OCI-M1 (cell line): Measurements from ENCODE around the gene TMEM88.

Experiments used
- DNase-seq: peaks from one replicate; lab custom pipeline; 2025; lab: John Stamatoyannopoulos, UW

TMEM88 gene

DNA sequence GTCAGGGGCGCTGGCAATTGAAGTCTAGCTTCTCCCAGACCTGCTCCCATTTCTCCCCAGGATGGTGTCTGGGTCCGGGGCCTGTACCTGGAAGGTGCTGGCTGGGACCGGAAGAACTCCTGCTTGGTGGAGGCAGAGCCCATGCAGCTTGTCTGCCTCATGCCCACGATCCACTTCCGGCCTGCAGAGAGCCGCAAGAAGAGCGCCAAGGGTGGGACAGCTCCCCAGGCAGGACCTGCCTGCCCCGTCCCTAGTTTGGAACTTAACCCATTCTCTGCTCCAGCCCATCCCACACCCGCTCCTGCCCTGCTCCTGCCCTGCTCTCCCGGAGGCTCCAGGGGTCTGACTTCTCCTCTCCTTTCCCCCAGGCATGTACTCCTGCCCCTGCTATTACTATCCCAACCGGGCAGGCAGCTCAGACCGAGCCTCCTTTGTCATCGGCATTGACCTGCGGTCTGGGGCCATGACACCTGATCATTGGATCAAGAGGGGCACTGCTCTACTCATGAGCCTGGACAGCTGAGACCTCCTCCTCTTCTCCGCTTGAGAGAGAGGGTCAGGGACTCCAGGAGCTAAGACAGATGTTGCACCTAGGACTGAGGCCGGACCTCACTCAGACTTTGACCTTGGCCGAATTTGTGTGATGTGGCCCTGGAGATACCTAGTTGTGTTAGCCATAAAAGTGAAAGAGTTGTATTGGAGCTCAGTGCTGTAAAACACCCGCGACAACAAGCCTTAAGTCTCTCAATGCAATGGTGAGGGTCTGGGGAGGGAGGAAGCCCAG is 21.7 kb upstream of the TMEM88 start:
- DNase-seq: no peak

DNA sequence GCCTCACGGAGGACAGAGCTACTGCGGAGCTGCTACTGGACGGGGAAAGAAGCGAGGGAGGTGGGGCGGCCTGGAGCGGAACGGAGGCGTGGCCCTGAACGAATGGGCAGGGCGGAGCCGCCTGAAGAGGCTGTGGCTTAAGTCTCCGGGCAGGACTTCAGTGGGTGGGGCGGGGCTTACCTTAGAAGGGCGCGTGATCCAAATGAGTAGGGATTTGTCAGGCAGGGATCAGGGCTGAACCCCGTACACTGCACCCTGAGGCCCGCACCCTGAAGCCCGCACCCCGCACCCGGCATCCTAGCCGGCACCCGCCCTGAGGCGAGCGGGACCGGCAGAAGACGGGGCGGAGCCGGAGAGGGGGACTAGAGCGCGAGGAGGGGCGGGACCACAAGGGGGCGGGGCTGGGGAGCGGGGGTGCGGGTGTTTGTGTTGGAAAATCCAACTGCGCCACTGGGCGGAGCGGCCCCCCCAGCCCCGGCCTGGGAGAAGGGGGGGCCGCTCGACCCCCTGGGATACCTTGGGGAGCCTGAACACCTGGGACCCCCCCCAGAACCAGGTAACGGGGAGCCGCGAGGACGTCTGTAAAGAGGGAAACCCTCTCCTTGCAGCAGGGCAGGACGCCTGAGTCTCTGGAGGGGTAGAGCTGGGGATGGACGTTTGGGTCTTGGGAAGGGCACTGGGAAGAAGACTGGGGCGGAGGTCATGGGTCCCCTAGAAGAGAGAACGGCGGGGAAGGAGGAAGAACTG is 20.9 kb upstream of the TMEM88 start, which contains the start of gene KDM6B:
TSS of gene KDM6B (plus strand) at position 423 of the 747 bp plus-strand sequence. CDS start 11,338 bp downstream, outside the sequence.
- peak; percentile 97 for DNase-seq

DNA sequence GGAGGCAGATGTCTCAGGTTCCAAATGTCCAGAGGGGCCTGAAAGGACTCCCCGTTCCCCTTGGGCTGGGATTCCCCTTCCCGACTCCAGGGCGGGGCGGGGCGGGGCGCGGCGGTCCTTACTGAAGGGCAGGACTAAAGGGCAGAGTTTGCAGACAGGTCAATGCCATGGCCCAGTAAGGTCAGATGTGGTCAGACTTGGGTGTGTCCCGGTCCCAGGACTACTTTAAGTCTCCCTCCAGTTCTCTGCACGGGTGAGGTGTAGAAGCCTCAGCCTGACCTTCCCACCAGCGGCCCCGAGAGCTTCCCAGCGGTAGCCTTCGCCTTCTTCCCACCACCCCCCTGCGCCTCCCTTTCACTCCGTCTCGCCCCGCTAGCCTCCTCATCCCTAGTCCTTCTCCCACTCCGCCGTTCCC is 20.3 kb upstream of the TMEM88 start:
- no peak for DNase-seq

DNA sequence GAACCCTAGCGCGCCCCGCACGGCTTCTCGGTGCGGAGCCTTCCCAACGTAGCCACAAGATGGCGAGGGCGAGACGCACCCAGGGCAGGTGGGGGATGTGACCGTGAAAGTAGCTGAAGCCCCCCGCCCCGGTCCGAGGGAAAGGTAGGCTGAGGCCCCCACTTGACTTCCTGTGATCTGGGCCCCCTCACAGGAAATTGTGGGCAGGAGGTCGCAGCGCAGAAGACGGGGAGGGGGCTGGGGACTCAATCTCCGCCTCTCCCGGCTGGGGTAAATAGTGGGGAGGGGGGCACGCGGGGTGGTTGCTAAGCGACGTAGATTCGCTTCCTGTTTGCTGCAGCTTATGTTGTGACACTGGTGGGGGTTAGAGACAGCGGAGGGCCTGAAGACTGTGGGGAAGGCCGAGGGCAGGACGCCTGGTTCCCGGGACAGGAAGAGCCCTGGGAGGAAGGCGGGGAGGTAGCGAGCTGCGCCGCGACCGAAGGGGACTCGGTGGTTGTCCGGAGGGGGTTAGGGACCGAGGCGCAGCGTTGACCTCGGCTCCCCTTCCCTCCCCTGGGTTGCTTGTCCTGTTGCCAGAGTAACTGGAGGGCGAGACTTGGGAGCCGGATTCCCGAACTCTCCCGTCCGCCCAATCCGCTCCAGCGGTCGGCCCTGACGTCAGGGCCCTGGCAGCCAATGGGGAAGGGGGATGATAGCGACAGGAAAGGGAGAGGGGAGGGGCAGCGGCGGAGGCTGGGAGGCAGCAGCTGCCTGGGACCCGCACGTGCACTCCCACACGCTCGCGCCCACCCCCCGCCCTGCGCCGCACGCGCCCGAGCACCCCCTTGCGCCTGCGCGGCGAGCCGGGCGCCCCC is 19.7 kb upstream of the TMEM88 start:
- DNase-seq: peak; percentile 99

DNA sequence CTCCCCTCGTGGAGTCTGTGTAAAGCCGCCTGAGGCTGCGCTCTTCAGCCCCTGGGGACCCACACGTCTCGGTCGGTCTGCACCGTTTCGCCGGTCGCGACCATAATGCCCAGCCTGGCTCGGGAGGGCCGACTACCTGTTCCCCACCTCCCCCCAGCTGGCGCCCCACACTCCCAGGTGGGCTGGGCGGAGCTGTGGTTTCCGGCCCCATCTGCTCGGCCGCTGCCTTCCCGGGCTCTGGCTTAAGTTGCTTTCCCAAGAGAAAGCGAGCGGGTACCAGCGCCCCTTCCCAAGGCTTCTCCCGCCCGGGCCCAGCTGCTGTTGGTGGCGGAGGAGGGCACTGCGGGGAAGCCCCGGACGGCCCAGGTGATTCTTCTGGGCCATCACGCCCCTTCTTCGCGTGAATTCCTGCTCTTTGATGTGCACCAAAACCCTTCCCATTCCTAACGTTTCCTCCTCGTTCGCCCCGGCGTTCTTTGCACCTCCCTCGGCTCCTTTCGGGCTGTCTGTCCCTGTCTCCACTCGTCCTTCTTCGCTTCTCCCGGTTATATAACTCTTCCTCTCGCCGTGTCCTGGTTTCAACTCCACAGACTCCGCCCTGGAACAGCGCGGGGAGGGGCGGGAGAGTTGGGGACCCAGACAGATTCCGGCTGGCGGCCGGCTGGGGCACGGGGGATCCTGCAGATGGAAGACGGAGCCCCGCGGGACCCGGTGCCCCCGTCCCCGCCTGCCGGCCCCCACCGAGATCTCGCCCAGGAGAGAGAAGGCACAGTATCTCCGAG is 18.9 kb upstream of the TMEM88 start:
- no peak for DNase-seq

DNA sequence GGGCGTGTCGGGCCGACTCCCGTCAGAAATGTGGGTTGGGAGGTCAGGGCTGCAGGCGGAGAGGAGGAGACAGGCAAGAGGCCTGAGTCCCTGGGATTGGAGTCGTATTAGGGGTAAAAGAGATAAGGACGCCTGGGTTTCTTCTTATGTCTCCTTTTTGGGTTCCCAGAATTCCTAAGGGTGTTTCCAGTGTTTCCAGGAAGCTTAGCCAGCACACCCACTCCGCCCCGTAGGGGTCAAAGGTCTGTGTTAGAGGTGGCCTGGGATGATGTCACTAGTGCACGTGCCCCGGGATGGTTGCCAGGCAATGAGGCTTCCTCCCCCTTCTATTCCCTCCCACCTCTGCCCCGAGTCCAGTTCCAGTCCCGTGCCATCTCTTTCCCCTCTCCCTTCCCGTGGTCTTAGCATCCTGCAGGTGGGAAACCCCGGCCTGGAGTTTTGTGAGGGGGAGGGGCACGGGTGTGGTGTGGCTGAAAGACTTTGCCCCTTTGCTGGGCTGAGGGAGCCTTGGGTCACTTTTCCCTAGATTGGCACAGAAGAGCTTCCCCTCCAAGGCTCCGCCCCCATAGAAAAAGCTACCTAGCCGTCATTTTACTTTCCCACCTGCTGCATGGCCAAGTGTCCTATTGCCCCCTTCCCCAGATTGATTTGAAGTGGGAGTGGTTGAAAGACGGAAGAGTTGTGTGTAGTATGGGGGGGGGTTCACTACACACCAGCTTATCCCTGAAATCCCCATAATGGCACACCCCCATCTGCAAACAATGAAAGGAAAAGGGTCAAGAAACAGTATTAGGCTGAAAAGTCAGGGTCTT is 18.1 kb upstream of the TMEM88 start:
- peak; percentile 100 for DNase-seq

DNA sequence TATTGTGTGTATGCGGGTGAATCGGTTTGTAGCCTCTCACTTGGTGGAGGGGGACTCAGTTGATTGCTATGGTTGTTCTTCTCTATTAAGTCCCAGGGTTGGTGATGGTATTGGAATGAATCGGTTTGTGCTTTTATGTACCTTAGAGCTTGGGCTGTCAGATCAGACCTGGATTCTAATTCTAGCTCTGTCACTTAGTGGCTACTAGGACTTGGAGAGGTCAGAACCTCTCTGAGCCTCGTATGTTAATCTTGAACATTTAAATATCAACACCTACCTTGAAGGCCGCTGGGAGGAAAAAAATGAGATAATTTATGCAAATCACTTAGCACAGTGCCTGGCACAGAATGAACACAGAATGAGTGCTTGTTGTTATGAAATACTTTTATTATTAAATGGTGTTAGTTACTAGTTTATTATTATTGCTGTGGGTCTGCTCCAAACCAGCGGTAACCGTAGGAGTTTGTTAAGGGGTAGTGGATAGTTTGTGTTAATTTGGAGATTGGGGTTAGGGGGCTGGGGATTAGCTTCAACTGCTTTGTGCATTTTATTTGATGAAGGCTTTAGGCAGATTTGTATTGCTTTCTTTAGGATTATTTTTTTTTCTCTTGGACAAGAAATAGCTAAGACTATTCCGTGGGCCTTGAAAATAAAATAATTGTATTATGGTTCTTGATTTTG is 17.3 kb upstream of the TMEM88 start:
- peak; percentile 86 for DNase-seq

DNA sequence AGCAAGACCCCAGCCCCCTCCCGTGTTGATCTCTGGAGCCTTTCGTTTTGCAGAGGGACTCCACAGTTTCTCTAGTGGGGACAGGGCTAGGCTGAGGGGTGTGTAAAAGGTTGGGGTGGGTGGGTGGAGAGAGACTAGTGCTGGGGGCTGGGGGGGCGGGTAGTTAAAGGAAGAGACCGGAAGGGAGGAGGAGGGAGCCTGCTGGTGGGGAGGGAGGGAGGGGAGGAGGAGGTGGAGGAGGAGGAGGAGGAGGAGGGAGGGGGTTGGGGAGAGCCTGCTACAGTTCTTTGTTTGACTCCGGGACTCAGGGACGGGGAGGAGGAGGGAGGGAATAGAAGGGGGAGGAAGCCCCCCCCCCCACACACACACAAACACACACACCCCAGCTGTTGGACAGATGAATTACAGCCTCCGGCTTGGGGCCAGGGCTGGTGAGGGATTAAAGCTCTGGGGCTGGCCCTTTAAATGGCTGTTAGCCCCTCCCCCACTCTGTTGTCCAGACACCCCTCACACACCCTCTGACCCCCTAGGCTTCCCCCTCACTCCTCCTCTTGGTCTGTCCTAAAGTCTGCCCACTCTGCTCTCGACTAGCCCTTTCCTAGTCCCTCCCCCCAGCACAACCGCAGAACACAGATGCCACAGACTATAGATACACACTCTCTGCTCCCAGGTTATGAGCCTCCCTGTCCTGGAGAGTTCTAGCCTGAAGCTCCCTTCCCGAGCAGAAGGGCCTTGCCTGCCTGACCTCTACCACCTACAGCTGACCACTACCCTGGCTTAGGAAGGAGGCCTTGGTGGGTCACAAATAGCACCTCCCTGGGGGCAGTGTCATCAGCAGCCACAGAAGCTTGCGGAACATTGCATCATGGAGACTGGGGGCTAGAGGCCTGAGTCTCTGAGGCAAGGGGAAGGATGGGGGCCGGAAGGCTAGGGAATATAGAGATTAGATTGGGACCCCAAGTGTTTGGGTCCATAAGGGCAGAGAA is 16.5 kb upstream of the TMEM88 start:
- peak; percentile 98 for DNase-seq

DNA sequence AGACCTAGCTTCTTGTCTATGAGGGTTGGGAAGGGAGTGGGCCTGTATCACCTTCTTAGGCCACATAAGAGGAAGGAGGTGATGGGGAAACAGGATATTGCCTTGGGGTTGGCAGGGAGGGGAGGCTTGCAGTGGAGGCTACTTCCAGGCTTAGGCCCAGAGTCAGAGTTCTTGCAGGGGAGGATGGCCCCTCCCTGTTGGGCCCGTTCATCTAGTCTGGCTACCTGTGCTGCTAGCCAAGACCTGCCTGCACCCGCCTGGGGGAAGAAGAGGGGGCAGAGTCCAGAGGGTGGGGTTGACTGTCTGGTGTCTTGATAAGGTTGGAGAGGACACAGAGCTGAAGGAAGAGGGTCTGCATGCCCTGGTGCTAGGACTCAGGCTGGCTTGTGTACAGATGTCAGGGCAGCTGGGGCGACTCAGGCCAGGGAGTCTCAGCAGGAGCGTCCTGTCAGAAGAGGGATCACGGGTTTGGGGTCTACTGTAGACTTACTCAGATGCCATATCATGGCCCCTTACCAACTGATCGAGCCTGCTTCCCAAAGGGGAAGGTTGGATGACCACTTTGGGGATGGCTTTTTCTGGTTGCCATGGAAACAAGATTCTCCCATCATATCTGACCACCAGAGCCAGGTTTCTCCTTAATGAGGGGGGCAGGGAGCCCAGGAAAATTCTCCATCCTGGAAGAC is 15.5 kb upstream of the TMEM88 start:
- peak; percentile 88 for DNase-seq

DNA sequence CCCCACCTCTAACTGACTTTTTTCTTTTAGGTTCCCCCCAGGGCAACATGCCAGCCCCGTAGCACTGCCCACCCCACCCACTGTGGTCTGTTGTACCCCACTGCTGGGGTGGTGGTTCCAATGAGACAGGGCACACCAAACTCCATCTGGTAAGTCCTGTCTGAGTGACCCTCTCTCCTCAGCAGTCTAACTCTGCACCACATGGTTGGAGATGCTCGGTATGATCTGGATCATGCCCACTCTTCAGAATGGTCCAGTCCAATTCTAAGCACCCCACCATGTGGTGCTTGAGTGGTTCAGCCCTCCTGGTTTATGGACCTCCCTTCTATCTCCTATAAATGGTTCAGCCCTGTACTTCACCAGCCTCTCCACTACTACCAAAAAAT is 15.0 kb upstream of the TMEM88 start:
- peak; percentile 91 for DNase-seq

DNA sequence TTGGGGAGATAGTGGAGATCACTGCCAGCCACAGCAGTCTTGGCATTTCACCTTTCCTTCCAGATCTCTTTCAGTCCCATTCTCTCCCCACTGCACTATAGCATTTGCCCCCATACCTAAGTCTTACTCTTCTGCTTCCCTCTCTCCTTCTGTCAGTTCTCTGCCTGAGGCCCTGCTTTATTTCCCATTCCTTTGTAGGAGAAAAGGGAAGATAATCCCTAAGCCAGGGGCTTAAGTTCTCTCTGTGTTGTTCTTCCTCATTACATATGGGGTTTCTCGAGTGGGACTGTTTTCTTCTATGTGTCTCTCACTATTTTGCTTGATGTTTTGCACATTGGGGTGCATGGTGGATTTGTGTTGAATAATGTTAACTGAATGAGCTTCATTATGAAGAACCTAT is 14.4 kb upstream of the TMEM88 start:
- no peak for DNase-seq

DNA sequence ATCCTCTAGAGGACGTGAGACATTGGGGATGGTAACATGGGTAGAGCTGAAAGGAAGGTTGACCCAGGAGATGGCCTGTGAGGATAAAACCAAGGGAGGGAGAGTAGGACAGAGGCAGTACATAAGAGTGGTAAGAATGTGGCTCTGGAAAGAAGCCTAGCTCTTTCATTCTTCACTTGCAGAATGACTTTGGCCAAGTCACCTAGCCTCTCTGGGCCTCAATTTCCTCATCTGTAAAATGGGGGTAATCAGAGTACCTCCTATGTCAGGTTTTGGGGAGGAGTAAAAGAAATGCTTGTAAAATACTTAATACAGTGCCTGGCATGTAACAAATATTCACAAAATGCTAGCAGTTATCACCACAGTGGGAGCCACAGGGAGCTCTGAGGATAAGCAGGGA is 14.0 kb upstream of the TMEM88 start:
- DNase-seq: no peak

DNA sequence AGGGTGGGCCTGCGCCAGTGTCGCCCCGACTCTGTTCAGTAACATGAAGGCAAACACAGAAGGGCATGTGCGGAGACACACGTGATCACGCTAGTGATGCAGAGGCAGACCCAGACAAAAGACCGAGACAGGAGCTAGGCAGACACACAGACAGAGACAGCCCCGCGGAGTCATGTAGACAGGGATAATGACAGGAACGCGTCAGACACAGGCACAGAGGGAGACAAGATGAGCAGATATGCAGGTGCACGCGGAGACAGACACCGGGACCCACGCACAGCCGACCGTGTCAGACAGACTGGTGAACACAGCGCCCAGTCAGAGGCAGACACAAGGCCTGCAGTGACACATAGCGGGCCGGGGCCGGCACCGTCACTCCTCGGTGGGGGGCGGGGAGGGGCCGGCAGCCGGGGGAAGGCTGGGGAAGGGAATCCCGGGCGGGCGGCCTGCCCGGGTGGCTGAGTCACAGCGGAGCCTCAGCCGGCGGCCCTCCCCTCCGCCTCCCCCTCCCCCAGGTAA is 13.4 kb upstream of the TMEM88 start:
- peak; percentile 96 for DNase-seq

DNA sequence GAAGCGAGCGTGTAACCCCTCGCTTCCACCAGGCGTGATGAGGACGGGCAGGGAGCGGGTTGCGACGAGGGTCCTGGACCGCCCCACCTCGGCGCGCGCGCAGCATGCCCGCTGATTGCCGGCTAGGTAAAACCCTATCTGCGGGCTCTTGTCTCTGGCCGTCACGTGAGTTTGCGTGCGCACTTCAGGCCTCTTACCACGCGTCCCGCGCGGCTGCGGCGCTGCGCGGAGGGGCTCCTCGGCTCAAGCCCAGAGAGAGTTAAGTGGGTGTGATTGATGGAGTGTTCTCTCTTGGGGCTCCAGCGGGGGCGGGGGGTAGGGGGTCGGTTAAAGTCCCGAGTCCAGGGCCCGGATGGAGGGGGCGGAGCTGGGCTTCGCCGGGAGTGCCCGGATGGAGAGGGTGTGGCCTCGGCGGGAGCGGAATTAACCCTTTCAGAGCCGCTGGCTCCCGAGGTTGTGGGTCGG is 12.9 kb upstream of the TMEM88 start:
- DNase-seq: peak; percentile 96

DNA sequence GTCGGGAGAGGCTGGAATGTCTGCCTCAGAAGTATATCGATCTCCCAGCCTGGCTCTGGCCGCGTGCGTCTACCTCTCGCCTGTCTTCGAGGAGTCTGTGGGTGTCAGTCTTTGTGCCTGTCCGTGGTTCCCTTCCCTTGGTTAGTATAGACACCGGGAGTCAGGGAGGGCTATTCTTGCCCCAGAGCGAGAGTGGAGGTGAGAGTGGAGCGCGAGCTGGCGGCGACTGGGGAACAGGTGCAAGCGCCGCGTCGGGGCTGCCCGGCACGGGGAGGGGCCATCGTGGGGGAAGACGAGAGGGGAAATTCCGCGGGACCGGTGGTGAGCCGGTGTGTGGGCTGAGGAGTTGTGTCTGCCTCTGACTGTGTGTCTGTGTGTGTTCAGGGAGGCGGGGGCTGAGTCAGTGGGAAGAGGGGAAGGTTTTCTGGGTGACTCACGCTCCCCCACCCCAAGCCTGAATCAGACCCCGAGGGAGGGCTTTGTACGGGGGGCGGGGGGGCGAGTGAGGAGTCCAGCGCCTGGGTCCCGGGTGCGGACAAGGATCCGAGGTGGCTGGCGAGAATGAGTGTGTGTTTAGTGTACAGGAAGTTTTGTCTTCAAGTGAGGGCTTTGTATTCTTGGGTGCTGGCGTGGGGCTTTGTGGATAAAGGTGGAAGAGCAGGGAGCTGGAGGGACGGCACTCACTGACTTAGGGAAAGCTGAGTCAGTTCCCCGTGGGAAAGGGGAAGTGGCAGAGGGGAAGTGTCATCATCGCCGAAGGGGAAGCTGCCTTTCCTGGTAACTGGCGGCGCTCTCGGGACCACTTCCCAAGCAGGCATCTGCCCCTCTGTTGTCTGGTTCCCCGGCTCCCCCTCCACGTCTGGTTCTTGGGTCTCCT is 12.2 kb upstream of the TMEM88 start:
- DNase-seq: peak; percentile 92

DNA sequence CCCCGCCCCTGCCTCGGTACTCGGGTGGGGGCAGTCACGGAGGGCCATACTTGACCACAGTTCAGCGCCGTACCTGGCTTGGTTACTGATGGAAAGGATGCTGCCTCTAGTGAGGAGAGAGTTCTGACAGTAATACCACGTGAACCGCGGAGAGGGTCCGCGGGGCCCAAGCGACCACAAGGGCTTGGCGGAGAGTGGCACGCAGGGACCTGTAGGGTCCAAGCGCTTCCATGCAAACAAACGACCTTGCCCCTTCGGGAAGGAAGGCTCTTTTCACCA is 11.7 kb upstream of the TMEM88 start:
- no peak for DNase-seq
